ENCODE data around the gene ARPC1B. TPM values are rescaled to one million over a fixed set of nuclear protein-coding genes. Genes with fewer than 3 reads are reported as not detected.
"Not testable (repeated sequence)": the region's sequence is repeated elsewhere in the genome, so short reads cannot be mapped to it uniquely, and the experiment has no call there.

ARPC1B gene
- total and polyA plus RNA-seq, 8 donors, result 14.4 to 70.4 (median 41.2) TPM

- DNase-seq (peak in 1 of 6 donors; percentile 51), FAIRE-seq (no peak), ATAC-seq (no peak)
- Histone ChIP-seq H3K9me3 (no peaks in the 10 kb centered on the region), H3K4me1 (no peaks in the 10 kb centered on the region), H3K4me3 (no peak overlapping the region), H3K27ac (no peak overlapping the region), H3K36me3 (peaks cover 0 to 11% (median 0%) of the 10 kb centered on the region in 3 donors), H3K27me3 (no peaks in the 10 kb centered on the region)
- intact Hi-C loops (cut with DNase I), result no loop called here
- WGBS, 2 donors, result 91 to 94% methylated on average over 13 of the region's 13 CpGs
- no peak for TF ChIP-seq CTCF (IDR thresholded peaks at IDR 0.05)
These were observed 9.4 kb downstream of the ARPC1B start for GRCh38 chr7:99383791-99384370.

GRCh38 chr7:99384523-99384922, 10.0 kb downstream of the ARPC1B start:
- no peaks in the 10 kb centered on the region for H3K4me1 ChIP-seq
- H3K27ac ChIP-seq, result no peak overlapping the region
- WGBS, 2 donors, result 92 to 94% methylated on average over 4 of the region's 4 CpGs

GRCh38 chr7:99385564-99385963, 11.0 kb downstream of the ARPC1B start:
- H3K4me3 ChIP-seq, result no peak overlapping the region
- WGBS, 2 donors, result 78 to 87% methylated on average over 8 of the region's 8 CpGs
- no peak for ATAC-seq
- no peak for FAIRE-seq
- intact Hi-C loops (cut with DNase I), result no loop called here
- no peaks in the 10 kb centered on the region for H3K27me3 ChIP-seq
- no peak for TF ChIP-seq CTCF (IDR thresholded peaks at IDR 0.05)
- peak in 1 of 6 donors; percentile 68 for DNase-seq
- no peaks in the 10 kb centered on the region for H3K9me3 ChIP-seq
- no peak overlapping the region for H3K27ac ChIP-seq
- H3K4me1 ChIP-seq, result no peaks in the 10 kb centered on the region
- H3K36me3 ChIP-seq, result peaks cover 0 to 11% (median 5%) of the 10 kb centered on the region in 3 donors

More at GRCh38 chr7:99384523-99384922, 10.0 kb downstream of the ARPC1B start:
- no peak for TF ChIP-seq CTCF (IDR thresholded peaks at IDR 0.05)
- FAIRE-seq, result no peak
- Histone ChIP-seq H3K36me3 (peaks cover 0 to 11% (median 3%) of the 10 kb centered on the region in 3 donors), H3K4me3 (no peak overlapping the region), H3K9me3 (no peaks in the 10 kb centered on the region), H3K27me3 (no peaks in the 10 kb centered on the region)
- no peak for ATAC-seq
- peak in 1 of 6 donors; percentile 52 for DNase-seq
- intact Hi-C loops (cut with DNase I), result no loop called here

- DNase-seq (peak in 1 of 6 donors; percentile 28), ATAC-seq (peak in 2 of 4 donors; percentile 16 to 51), FAIRE-seq (no peak)
- H3K4me1 ChIP-seq, result no peaks in the 10 kb centered on the region
- H3K27me3 ChIP-seq, result no peaks in the 10 kb centered on the region
- 90 to 93% methylated on average over 9 of the region's 9 CpGs for WGBS, 2 donors
- H3K4me3 ChIP-seq, result no peak overlapping the region
- no peak for TF ChIP-seq CTCF (IDR thresholded peaks at IDR 0.05)
- H3K36me3 ChIP-seq, result peaks cover 0 to 11% (median 5%) of the 10 kb centered on the region in 3 donors
- no peaks in the 10 kb centered on the region for H3K9me3 ChIP-seq
- intact Hi-C loops (cut with DNase I), result no loop called here
- no peak overlapping the region for H3K27ac ChIP-seq
These were observed 12.2 kb downstream of the ARPC1B start for GRCh38 chr7:99386584-99387238.

- H3K36me3 ChIP-seq, result peaks cover 0 to 11% (median 5%) of the 10 kb centered on the region in 3 donors
- 94 to 96% methylated on average over 14 of the region's 14 CpGs for WGBS, 2 donors
- H3K4me1 ChIP-seq; H3K27me3 ChIP-seq; ATAC-seq; FAIRE-seq; intact Hi-C loops (cut with DNase I); H3K27ac ChIP-seq; H3K4me3 ChIP-seq; H3K9me3 ChIP-seq: not testable (repeated sequence)
- peak in 1 of 6 donors; percentile 18 for DNase-seq
These were observed 12.7 kb downstream of the ARPC1B start for GRCh38 chr7:99387239-99387635.
